ENCODE measurements around the gene CFAP46.
"Not testable (repeated sequence)": the region's sequence is repeated elsewhere in the genome, so short reads cannot be mapped to it uniquely, and the experiment has no call there.

CFAP46 gene

DNA sequence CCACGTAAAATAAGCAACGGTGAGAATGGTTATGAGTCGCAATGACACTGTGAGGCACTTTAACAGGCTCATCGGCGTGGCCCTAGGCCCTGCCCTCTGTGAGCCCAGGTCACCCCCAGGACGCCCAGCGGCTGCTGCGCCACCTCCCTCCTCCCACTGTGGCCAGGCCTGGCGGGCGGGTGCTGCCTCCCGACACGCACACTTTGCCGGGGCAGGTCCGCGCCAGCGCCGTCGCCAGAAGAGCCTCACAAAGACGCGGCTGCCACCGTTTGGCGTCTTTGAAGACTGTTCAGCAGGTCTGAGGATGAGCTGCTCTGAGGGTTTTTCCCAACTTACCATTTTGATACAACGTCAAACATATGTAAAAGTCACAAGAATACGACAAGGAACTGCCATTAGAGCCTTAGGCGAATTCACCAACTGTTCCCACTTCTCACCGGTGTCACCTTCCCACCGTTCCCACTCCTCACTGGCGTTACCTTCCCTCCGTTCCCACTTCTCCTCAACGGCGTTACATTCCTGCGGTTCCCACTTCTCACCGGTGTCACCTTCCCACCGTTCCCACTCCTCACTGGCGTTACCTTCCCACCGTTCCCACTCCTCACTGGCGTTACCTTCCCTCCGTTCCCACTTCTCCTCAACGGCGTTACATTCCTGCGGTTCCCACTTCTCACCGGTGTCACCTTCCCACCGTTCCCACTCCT, 22.5 kb upstream of the CFAP46 start:
- DNase-seq (ENCODE audit: insufficient read length, low spot score); FAIRE-seq: not testable (repeated sequence)

DNA sequence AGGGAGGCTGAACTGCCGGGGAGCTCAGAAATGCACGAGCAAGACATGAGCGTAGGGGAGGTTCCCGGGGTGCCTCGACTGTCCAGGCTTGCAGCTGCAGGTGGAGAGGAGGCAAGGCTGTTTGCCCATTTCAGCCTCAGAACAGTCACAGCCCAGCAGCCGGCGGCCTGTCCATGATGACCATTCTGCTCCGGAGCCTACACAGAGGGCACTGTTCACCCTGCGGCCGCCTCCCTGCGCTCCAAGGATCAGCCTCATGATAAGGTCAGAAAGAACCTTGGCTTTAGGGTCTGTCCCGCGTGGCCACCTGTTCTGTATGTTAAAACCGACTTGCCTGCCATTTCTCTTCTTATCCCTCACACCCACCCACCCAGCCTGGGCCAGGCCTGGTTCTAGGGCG, 21.9 kb upstream of the CFAP46 start:
- DNase-seq (ENCODE audit: insufficient read length, low spot score): no peak
- FAIRE-seq: no peak

GRCh38 chr10:132963430-132963960, 21.1 kb upstream of the CFAP46 start:
- DNase-seq (ENCODE audit: insufficient read length, low spot score) (no peak), FAIRE-seq (no peak)

- no peak for FAIRE-seq
- DNase-seq (ENCODE audit: insufficient read length, low spot score): no peak
Observed at GRCh38 chr10:132962623-132963429, 20.5 kb upstream of the CFAP46 start.

DNA sequence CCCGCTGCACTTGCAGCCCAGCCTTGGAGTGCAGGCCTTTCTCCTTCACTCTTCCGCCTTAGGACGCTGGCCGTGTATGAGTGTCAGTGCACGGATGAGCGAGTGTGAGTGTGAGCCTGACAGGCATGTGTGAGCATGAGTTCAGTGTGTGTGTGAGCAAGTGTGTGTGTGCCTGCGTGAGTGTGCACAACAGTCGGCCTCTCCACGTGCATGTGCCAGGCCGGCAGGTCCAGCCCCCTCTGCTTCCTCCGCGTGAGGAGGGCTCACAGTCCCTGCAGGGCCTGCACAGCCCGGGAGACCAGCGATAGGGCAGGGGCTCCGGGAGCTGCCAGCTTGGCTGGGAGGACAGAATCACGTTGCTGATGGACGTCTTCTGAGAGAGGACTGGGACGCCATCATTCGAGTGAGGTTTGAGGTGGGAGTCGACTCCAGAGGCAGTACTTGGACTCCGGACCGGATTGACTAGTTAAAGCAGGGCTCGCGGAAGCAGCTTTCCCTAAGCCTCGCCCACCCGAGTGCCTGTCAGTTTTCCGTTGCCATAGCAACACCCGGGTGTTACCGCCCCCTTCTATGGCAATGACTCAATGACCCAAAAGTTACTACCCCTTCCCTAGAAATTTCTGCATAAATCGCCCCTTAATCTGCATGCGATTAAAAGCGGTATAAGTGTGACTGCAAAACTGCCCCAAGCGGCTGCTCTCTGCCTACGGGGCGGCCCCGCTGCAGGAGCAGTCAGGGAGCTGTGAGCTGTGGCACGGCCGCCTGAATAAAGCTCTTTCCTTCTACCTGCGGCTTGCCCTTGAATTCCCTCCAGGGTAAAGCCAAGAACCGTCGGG, 19.6 kb upstream of the CFAP46 start:
- no peak for FAIRE-seq
- DNase-seq (ENCODE audit: insufficient read length, low spot score): no peak

- DNase-seq (ENCODE audit: insufficient read length, low spot score) (no peak), FAIRE-seq (no peak)
Observed at GRCh38 chr10:132961420-132961786, 19.0 kb upstream of the CFAP46 start.

- FAIRE-seq: no peak
Observed at GRCh38 chr10:132960631-132961419, 18.5 kb upstream of the CFAP46 start.

DNA sequence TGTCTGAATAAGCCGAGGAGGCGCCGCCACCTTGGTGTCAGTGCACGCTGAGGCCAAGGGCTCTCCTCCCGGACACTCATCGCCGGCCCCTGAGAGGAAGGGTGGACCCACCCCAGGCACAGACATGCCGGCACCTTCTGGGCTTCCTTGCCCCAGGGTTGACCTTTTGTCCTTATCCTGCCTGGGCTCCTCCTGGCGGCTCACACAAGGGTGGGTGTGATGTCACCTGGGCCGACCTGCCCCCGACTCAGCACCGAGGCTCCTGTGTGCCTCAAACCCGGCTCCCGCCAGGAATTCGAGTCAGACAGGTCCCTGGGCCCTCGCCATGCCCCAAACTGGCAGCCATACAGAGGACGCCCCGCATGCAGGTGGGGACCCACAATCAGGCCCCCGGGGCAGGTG, 17.7 kb upstream of the CFAP46 start:
- DNase-seq (ENCODE audit: insufficient read length, low spot score): no peak
- FAIRE-seq: no peak

More at GRCh38 chr10:132960631-132961419, 18.5 kb upstream of the CFAP46 start:
- no peak for DNase-seq (ENCODE audit: insufficient read length, low spot score)

GRCh38 chr10:132959559-132959961, 17.2 kb upstream of the CFAP46 start:
- FAIRE-seq: no peak
- DNase-seq (ENCODE audit: insufficient read length, low spot score): no peak

DNA sequence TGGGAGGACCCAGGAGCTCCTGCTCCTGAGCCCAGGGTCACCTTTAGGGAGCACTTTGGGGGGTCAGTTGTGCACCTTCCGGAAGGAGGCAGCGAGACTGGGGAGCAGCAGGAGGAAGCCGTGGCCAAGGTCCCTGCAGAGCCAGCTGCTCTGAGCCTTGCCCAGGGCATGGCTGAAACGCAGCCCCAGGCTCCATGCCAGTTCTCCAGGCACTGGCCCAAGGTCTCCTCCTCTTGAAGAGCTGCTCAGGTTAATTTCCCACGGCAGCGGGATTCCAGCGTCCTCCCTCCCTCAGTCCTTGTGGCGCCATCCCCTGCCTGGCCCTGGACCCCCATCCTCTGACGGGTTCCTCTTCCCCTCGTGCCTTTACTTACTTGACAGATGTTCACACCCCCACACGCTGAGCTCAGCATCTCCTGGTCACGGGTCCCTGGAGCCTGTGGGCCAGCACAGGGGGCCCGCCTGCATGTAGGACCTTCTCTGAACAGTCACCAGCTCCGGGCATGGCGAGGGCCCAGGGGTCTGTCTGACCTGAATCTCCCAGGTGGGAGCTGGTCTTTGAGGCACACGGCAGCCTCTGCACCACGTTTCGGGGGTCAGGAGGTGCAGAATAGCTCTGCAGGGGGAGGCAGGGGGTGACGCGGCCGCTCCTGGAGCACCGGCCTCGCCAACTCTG, 16.7 kb upstream of the CFAP46 start:
- DNase-seq (ENCODE audit: insufficient read length, low spot score): no peak
- FAIRE-seq: no peak

GRCh38 chr10:132957981-132958882, 15.9 kb upstream of the CFAP46 start:
- FAIRE-seq (no peak), DNase-seq (ENCODE audit: insufficient read length, low spot score) (no peak)

DNA sequence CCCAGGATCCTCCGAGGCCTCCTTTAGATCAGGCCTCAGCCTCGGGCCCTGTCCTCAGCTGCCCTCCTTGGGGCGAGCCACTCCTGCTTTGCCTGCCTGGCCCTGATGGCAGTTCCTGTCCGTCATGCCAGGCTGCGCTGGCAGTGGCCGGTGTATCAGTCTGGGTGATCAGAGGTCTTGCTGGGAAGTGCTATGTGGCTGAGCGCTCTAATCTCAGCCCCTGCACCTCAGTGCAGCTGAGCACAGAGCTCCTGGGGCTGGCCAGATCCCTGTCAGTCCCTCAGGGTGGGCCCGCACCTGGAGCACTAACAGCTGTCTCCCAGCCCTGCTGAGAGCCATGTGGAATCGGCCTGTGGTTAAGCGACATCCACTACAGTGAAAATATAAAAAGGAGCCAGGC, 14.8 kb upstream of the CFAP46 start:
- DNase-seq (ENCODE audit: insufficient read length, low spot score) (no peak), FAIRE-seq (no peak)

DNA sequence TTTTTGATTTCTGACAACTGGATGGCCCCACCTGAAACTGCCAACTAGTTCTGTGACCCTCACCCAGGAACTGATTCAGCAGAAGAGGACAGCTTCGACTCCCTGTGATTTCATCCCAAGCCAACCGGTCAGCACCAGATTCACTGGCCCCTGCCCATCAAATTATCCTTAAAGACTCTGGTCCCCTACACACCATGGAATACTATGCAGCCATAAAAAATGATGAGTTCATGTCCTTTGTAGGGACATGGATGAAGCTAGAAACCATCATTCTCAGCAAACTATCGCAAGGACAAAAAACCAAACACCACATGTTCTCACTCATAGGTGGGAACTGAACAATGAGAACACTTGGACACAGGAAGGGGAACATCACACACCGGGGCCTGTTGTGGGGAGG, 13.9 kb upstream of the CFAP46 start:
- DNase-seq (ENCODE audit: insufficient read length, low spot score); FAIRE-seq: not testable (repeated sequence)

DNA sequence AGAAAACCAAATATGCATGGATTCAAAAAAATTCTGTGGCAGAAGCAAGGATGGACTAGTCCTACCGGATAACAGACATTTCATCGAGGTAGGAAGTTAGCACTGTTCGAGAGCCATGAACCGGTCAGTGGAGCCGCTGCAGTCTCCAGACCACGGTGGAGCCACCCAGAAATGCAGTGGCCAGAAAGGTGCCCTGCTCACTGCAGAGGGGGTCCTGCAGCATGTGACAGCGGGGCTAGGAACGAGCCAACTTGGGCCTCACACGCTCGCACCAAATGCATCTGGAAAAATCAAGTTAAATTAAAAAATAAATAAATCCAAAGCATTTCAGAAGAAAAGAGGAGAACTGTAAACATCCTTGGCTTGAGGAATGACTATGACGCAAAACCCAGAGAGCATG, 13.1 kb upstream of the CFAP46 start:
- DNase-seq (ENCODE audit: insufficient read length, low spot score): no peak
- no peak for FAIRE-seq

- DNase-seq (ENCODE audit: insufficient read length, low spot score): no peak
- FAIRE-seq: no peak
Observed at GRCh38 chr10:132953428-132953827, 11.1 kb upstream of the CFAP46 start.

GRCh38 chr10:132951926-132952325, 9.6 kb upstream of the CFAP46 start:
- DNase-seq (ENCODE audit: insufficient read length, low spot score): no peak
- FAIRE-seq: no peak

DNA sequence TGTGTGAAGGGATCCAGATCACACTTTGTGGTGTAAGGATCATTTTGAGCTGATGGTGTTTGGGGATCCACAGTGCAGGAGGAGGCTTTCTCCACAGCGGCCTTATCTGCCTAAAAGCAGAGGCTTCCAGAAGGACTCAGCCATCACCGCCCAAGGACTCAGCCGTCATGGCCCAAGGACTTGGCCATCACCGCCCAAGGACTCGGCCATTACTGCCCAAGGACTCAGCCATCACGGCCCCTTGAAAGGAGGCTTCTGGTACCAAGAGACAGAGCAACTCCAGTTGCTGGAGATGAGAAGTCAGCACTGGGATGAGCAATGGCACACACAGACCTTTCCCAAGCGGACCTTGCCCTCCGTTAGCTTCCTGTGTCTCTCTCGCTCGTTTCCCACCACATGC, 6.0 kb upstream of the CFAP46 start:
- DNase-seq (ENCODE audit: insufficient read length, low spot score) (no peak), FAIRE-seq (no peak)

DNA sequence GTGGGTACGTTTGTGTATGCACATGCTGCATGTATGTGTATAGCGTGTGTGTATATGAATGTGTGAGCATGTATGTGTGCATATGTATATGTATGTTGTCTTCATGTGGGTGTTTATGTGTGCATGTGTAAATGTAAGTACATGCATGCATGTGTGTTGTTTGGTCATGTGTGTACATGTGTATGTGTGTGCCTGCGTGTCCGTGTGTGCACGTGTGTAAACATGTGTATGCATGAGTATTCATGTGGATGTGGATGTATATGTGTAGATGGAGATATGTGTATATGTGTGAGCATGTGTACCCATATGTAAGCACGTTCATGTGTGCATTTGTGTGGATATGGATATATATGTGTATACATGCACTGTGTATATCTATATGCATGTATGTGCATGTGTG, 5.5 kb upstream of the CFAP46 start:
- DNase-seq (ENCODE audit: insufficient read length, low spot score) (no peak), FAIRE-seq (peak; percentile 20)

All from HTR-8/SVneo (cell line).